Gastroesophageal sphincter (tissue), 4 donors: ENCODE results near the gene RPL29. TPM values are rescaled to one million over a fixed set of nuclear protein-coding genes. Genes with fewer than 3 reads are reported as not detected.
A peak's percentile ranks its signal among the peaks of the same experiment; 100 is the strongest.

ENCODE experiments used
- ATAC-seq: fragments of 150-250 bp; one replicate; pipeline ENCODE4 v1.9.1; 2016; ENCODE audit warnings: mild to moderate bottlenecking, moderate library complexity
- H3K27ac ChIP-seq, 4 donors: fragments of 200-600 bp; sonication (generic) in 3 of 4; 1 replicate in 3 of 4; 2 replicates in 1 of 4; pipeline ENCODE4 v1.5.1; 2016 to 2019
- H3K27me3 ChIP-seq: fragments of 200-600 bp; sonication (generic); one replicate; pipeline ENCODE4 v1.5.1; 2019
- H3K36me3 ChIP-seq, 2 donors: fragments of 200-600 bp; sonication (generic); one replicate each; pipeline ENCODE4 v1.5.1; 2019; ENCODE audit warnings: control low read depth in 1 of 2
- H3K4me1 ChIP-seq, 3 donors: fragments of 200-600 bp; sonication (generic); 1 replicate in 2 of 3; 2 replicates in 1 of 3; pipeline ENCODE4 v1.5.1; 2016 to 2019; ENCODE audit warnings: control low read depth in 2 of 3
- H3K4me3 ChIP-seq, 2 donors: fragments of 200-600 bp; sonication (generic); one replicate each; pipeline ENCODE4 v1.5.1; 2019; ENCODE audit warnings: mild to moderate bottlenecking in 1 of 2, moderate library complexity in 1 of 2
- H3K9me3 ChIP-seq, 3 donors: fragments of 200-600 bp; sonication (generic); one replicate each; pipeline ENCODE4 v1.5.1; 2017 to 2019; ENCODE audit warnings: control low read depth in 2 of 3
- CTCF ChIP-seq, 4 experiments: fragments of 200-600 bp in 2 of 4; fragments of 450-650 bp in 2 of 4; sonication (generic) in 1 of 4; IDR thresholded peaks; one replicate each; pipeline ENCODE4 v1.5.1; 2017 to 2019; ENCODE audit warnings: antibody characterized with exemption in 4 of 4, mild to moderate bottlenecking in 2 of 4, moderate library complexity in 2 of 4
- EP300 ChIP-seq: sonication (generic); formaldehyde crosslinking; IDR thresholded peaks from one replicate; pipeline ENCODE4 v1.6.1; 2017; ENCODE audit warnings: antibody characterized with exemption, mild to moderate bottlenecking
- POLR2A ChIP-seq, 2 donors: fragments of 450-650 bp; IDR thresholded peaks; one replicate each; pipeline ENCODE4 v1.6.1; 2017; ENCODE audit warnings: antibody characterized with exemption in 2 of 2, mild to moderate bottlenecking in 2 of 2, moderate library complexity in 1 of 2
- POLR2AphosphoS5 ChIP-seq: sonication (generic); formaldehyde crosslinking; IDR thresholded peaks from one replicate; pipeline ENCODE4 v1.6.1; 2017; ENCODE audit warnings: antibody characterized with exemption
- WGBS, 2 donors: methylation state at CpG; one replicate each; pipeline ENCODE4 v1.1.5; 2018; ENCODE audit warnings: low coverage in 1 of 2; 5-methylcytosine and 5-hydroxymethylcytosine counted together
- total RNA-seq, 4 donors: library from RNA; depleted of rRNA; stranded (reverse); fragments of >200 nt; gene quantifications; one replicate each; pipeline ENCODE4 v1.1.0, GENCODE V29; 2016

Gene RPL29
- total RNA-seq, 4 donors from 2014 or later, result 775 to 1,945 (median 1,298) TPM

- Histone ChIP-seq H3K4me3 (no peak overlapping the region), H3K36me3 (peaks cover 0 to 12% of the 10 kb centered on the region in 2 donors), H3K4me1 (peaks cover 0 to 40% (median 13%) of the 10 kb centered on the region in 3 donors), H3K27me3 (no peaks in the 10 kb centered on the region), H3K9me3 (no peaks in the 10 kb centered on the region), H3K27ac (peak overlapping the region in 3 of 4 donors; percentile 97 to 99 (median 98))
- no peak for TF ChIP-seq CTCF (IDR thresholded peaks at IDR 0.05)
- TF ChIP-seq POLR2AphosphoS5, result no peak
- TF ChIP-seq EP300, result no peak
- no peak for TF ChIP-seq POLR2A (IDR thresholded peaks at IDR 0.05)
- no peak for ATAC-seq
These were observed 11.4 kb downstream of the RPL29 start for GRCh38 chr3:51984269-51984647.

- Histone ChIP-seq H3K27me3 (no peaks in the 10 kb centered on the region), H3K4me1 (peaks cover 0 to 36% (median 13%) of the 10 kb centered on the region in 3 donors), H3K4me3 (peak overlapping the region; percentile 32 to 73), H3K27ac (peak overlapping the region; percentile 64 to 99 (median 98)), H3K9me3 (no peaks in the 10 kb centered on the region), H3K36me3 (peaks cover 0 to 12% of the 10 kb centered on the region in 2 donors)
- no peak for TF ChIP-seq CTCF (IDR thresholded peaks at IDR 0.05)
- TF ChIP-seq POLR2A (IDR thresholded peaks at IDR 0.05), result no peak
- no peak for TF ChIP-seq POLR2AphosphoS5
- no peak for TF ChIP-seq EP300
- WGBS, 2 donors, result 60 to 73% methylated on average over 4 to 22 of the region's 22 CpGs
- ATAC-seq, result no peak
These were observed 12.0 kb downstream of the RPL29 start for GRCh38 chr3:51983578-51984268.

GRCh38 chr3:51982838-51983577, 12.7 kb downstream of the RPL29 start, which contains the start of gene ACY1:
Gene ACY1 (plus strand): TSS chr3:51983535. CDS start chr3:51984065, 530 bp downstream.
- peak; percentile 93 for ATAC-seq

GRCh38 chr3:51982352-51982837, 13.3 kb downstream of the RPL29 start:
- peaks cover 0 to 12% of the 10 kb centered on the region in 2 donors for H3K36me3 ChIP-seq
- H3K27ac ChIP-seq, result peak overlapping the region; percentile 64 to 99 (median 98)
- H3K9me3 ChIP-seq, result no peaks in the 10 kb centered on the region
- H3K4me3 ChIP-seq, result peak overlapping the region; percentile 32 to 73
- WGBS, 2 donors, result 0% methylated on average over 2 to 3 of the region's 4 CpGs
- no peak for TF ChIP-seq POLR2AphosphoS5
- TF ChIP-seq CTCF (IDR thresholded peaks at IDR 0.05), result peak in 3 of 4 experiments; percentile 27 to 49 (median 42)
- ATAC-seq, result no peak
- no peaks in the 10 kb centered on the region for H3K27me3 ChIP-seq
- H3K4me1 ChIP-seq, result peaks cover 0 to 36% (median 13%) of the 10 kb centered on the region in 3 donors

More at GRCh38 chr3:51982838-51983577, 12.7 kb downstream of the RPL29 start, which contains the start of gene ACY1:
- H3K27me3 ChIP-seq, result no peaks in the 10 kb centered on the region
- H3K36me3 ChIP-seq, result peaks cover 0 to 12% of the 10 kb centered on the region in 2 donors
- TF ChIP-seq POLR2A (IDR thresholded peaks at IDR 0.05) (peak; percentile 69 to 76), EP300 (no peak), POLR2AphosphoS5 (peak; percentile 73)
- H3K9me3 ChIP-seq, result no peaks in the 10 kb centered on the region
- H3K4me3 ChIP-seq, result peak within 1 kb of the TSS; percentile 32 to 73
- H3K27ac ChIP-seq, result peak within 1 kb of the TSS; percentile 64 to 99 (median 98)
- 0% methylated on average over 2 to 4 of the region's 68 CpGs for WGBS, 2 donors
- H3K4me1 ChIP-seq, result peaks cover 0 to 36% (median 13%) of the 10 kb centered on the region in 3 donors

- no peak for ATAC-seq
- H3K27ac ChIP-seq, result no peak overlapping the region
These were observed 15.4 kb downstream of the RPL29 start for GRCh38 chr3:51980253-51980652.

More at GRCh38 chr3:51980253-51980652, 15.4 kb downstream of the RPL29 start:
- H3K36me3 ChIP-seq, result peaks cover 0 to 12% of the 10 kb centered on the region in 2 donors
- H3K4me3 ChIP-seq, result no peak overlapping the region
- WGBS, 2 donors, result no CpG with 5 or more reads among the region's 10 CpGs
- no peak for TF ChIP-seq POLR2AphosphoS5
- TF ChIP-seq CTCF (IDR thresholded peaks at IDR 0.05), result no peak
- TF ChIP-seq POLR2A (IDR thresholded peaks at IDR 0.05), result no peak
- no peak for TF ChIP-seq EP300
- H3K4me1 ChIP-seq, result peaks cover 0 to 49% (median 18%) of the 10 kb centered on the region in 3 donors
- no peaks in the 10 kb centered on the region for H3K27me3 ChIP-seq
- no peaks in the 10 kb centered on the region for H3K9me3 ChIP-seq
